Occipital lobe (tissue), 2 donors: ENCODE data around the gene PSD. TPM values are rescaled to one million over a fixed set of nuclear protein-coding genes. Genes with fewer than 3 reads are reported as not detected.

Source experiments
- DNase-seq: peaks from one replicate; lab custom pipeline; 2025; lab: John Stamatoyannopoulos, UW
- total RNA-seq: library from RNA; depleted of rRNA; stranded (reverse); fragments of >200 nt; gene quantifications from one replicate; pipeline ENCODE4 v1.2.3, GENCODE V29; 2014

PSD gene
- total RNA-seq, 1 donor from 2014 or later = 101 TPM

GRCh38 chr10:102405632-102406031 is 13.0 kb downstream of the PSD start:
- no peak for DNase-seq

- DNase-seq = no peak
Measured at GRCh38 chr10:102405108-102405571, 13.4 kb downstream of the PSD start.

- no peak for DNase-seq
Measured at GRCh38 chr10:102404361-102405107, 14.1 kb downstream of the PSD start.

- DNase-seq = no peak
Measured at GRCh38 chr10:102403115-102403514, 15.5 kb downstream of the PSD start.

GRCh38 chr10:102402512-102402896 is 16.1 kb downstream of the PSD start:
- no peak for DNase-seq

GRCh38 chr10:102401735-102402511 is 16.7 kb downstream of the PSD start:
- DNase-seq = no peak

GRCh38 chr10:102401342-102401654 is 17.3 kb downstream of the PSD start:
- DNase-seq = no peak

- DNase-seq = no peak
Measured at GRCh38 chr10:102400598-102401341, 17.8 kb downstream of the PSD start.

- DNase-seq = no peak
Measured at GRCh38 chr10:102400076-102400475, 18.5 kb downstream of the PSD start.

GRCh38 chr10:102399217-102400021 is 19.2 kb downstream of the PSD start:
- DNase-seq = peak; percentile 80

- no peak for DNase-seq
Measured at GRCh38 chr10:102398172-102399020, 20.2 kb downstream of the PSD start.

- no peak for DNase-seq
Measured at GRCh38 chr10:102397222-102398171, 21.1 kb downstream of the PSD start.

- DNase-seq = no peak
Measured at GRCh38 chr10:102396730-102397151, 21.8 kb downstream of the PSD start.

GRCh38 chr10:102396317-102396650 is 22.3 kb downstream of the PSD start:
- no peak for DNase-seq

- peak; percentile 42 for DNase-seq
Measured at GRCh38 chr10:102395400-102396316, 22.9 kb downstream of the PSD start, which contains the start of gene NFKB2. NFKB2 (plus strand) TSS chr10:102395705; CDS start chr10:102395960, 255 bp downstream.

- DNase-seq = no peak
Measured at GRCh38 chr10:102394801-102395399, 23.7 kb downstream of the PSD start.

- DNase-seq = peak; percentile 65
Measured at GRCh38 chr10:102394079-102394800, 24.3 kb downstream of the PSD start.
